HG03135 (cell line): ENCODE results near the gene CADM2.

Experiments
- ATAC-seq: cut with Tn5 transposase; IDR thresholded peaks from one replicate; pipeline ENCODE4 v1.9.1; 2021; ENCODE audit warnings: mild to moderate bottlenecking, moderate library complexity; ENCODE audit not compliant: unreplicated experiment

Gene CADM2

DNA sequence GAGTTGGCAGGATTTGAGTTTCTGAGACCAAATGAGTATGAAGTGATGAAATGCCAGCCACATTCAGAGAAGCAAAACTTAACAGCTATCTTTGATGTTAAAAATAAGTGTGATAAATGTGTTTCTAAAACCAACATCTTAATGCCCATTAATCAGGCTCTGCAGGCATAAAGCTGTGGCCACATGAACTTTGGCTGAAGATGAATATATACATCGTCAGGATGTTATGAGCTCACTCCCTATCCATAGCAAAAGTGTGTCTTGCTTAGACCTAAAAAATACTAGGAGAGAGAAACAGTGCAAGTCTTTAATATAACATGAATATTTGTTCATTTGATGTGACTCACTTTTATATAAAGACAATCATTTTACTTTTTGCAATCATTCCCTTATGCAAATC lies 218.0 kb downstream of the CADM2 start:
- no peak for ATAC-seq

DNA sequence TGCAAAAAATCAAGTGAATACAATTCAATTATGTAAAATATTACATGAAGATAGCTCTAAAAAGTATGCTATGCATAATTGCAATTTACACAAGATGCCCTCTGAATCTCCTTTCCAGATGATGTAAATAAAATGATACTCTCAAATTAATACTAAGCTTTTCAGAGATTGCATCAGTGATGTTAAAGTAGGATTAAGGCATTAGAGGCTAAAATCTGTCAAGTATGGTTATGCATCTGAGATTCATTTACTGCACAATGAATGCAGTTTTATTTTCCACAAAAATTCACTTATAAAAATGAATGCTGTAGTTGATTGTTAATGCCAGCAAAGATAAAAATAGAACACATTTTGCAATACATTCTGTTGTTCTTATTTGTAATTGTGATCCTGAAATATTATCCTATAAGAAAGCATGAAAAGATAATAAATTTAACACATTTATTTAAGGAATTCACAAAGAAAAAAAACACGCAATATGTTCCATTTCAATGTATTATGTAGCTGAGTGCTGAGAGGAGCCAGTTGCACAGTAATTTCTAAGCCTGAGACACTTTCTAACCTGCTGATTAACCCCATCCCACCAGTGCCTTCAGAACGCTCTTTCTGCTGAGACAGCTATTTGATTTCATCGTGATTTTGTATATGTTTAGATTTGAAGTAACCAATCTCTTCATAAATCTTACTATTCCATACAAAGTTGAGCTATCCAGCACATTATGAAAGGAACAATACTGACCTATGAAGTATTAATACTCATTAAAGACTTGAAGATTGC lies 224.4 kb downstream of the CADM2 start:
- no peak for ATAC-seq

DNA sequence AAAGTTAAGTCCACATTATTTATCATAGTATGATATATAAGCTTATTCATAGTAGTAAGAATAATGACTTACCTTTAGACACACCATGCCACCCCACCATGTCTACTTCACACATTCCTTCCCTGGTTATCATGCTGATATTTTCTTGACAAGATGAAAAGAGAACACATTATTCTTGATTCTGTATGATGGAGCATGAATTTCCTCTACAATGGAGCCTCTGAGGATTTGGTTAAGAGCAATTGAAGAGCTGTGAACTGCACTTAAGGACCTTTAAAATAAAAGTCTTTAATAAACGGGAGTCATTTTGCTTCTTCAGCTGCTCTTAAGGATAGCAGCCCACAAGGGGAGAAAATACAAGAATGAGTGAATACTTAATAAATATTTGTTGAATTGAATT lies 226.7 kb downstream of the CADM2 start:
- no peak for ATAC-seq

DNA sequence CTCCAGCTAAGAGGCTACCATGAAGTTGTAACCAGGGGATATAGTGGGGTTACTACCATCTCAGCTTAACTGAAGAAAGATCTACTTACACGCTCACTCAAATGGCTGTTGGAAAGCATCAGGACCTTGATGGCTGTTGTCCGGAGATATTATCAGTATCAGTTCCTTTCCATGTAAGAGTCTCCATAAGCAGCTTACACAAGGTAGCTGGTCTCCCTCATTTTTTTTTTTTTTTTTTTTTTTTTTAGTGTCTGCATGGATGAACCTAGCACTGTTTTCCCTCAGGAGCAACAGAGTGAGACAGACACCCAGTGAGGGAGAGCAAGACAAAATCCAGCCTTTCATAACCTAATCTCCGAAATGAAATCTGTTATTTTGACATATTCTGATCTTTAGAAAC lies 230.9 kb downstream of the CADM2 start:
- no peak for ATAC-seq

DNA sequence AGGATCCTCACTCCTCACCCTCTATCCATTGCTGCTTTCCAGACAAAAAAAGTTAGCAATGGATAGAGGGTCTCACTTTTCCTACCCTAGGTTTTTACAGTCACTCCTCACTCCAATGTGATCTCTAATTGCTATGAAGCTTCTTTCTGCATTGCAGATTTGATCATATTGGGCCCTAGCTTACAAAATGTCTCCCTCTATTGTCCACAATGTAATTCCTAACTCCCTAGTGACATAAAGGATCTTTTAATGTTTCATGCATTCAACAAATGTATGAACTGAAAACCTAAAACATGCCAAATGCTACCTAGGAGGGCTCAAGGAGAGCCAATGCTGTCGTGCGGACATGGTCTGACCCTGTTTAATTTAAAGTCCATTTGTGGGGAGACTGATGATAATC lies 234.8 kb downstream of the CADM2 start:
- ATAC-seq: no peak

DNA sequence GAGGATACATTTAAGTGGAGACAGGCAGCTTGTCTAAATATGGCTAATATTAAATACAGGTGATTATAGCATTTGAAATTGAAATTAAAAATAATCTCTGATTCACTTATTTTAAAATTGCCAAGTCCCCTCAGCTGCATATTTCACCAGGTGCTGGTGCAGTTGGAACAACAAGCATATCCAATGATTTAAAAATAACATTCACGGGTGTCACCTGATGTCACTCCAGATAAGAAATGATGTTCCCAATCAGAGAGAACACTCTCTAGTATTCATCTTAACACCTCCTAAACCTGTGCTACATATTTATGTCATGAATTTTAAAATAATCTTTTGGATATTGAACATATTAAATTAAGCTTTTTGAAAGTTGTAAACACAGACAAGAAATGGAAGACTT lies 249.9 kb downstream of the CADM2 start:
- no peak for ATAC-seq

DNA sequence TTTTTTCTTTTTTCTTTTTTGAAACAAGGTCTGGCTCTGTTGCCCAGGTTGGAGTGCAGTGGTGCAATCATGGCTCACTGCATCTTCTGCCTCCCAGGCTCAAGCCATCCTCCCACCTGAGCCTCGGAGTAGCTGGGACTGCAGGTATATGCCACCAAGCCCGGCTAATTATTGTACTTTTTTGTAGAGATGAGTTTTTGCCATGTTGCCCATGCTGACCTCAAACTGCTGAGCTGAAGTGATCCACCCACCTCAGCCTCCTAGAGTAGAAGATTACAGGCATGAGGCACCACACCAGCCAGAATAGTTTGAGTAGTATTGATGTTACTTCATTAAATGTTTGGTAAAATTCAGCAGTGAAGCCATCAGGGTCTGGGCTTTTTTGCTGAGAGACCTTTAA lies 251.8 kb downstream of the CADM2 start:
- no peak for ATAC-seq

DNA sequence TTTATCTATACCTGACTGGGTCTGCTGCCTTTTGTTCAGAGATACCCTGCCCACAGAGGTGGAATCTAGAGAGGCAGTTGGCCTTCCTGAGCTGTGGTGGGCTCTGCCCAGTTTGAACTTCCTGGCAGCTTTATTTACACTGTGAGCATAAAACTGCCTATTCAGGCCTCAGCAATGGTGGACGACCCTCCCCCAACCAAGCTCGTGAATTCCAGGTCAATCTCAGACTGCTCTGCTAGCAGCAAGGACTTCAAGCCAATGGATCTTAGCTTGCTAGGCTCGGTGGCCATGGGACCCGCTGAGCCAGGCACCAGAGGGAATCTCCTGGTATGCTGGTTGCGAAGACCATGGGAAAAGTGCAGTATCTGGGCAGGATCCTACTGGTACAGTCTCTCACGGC lies 270.2 kb downstream of the CADM2 start:
- no peak for ATAC-seq

DNA sequence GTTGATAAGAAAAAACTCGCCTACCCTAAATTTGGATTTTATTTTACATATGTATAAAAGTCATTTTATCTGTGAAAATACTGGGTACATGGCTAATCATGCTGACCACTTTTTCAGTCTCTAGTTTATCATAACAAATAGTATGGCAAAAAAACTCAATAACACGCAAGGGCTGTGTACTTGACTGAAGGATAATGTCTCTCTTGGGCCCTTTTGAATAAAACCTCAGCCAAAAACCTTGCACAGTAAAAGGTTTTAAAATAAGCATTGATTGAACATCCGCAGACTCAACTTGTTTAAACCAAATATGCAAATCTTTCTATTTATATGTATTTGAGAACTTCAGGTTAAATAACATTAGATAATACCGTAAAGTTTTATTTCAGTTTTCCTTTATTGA lies 285.3 kb downstream of the CADM2 start:
- ATAC-seq: no peak

DNA sequence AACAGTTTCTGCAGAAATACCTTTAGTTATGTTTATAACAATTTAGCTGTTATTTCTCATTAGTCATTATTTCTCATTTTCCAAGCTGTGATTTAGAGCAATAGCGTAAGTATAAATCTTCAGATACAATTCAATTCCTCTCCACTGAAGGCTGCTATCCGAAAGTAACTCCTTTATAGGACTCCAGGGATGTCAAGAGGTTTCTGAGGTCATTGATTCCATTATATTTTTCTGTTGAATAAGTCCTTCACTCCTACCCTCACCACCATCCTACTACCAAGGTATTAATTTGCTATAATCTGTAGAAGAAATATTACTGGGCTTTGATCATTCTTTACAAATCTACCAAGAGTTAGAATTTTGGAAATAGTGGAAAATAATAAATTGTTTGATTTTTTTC lies 285.7 kb downstream of the CADM2 start:
- no peak for ATAC-seq

DNA sequence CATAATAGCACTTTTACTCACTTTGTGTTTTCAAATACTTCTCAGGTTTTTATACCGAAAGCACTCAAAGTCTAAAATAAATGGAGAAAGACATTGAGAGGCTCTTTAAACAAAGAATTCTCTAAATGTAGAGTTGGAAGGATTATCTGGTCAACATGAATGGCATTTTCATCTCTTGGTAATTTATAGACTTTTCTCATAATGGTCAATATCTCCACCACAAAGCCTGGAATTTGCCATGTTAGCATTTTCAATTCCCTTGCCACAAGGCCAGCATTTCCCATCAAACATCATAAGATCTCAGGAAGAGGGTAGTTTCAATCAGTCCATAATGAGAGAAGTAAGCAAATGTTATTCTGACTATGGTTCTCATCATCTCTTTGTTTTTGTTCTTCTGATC lies 293.0 kb downstream of the CADM2 start:
- no peak for ATAC-seq

DNA sequence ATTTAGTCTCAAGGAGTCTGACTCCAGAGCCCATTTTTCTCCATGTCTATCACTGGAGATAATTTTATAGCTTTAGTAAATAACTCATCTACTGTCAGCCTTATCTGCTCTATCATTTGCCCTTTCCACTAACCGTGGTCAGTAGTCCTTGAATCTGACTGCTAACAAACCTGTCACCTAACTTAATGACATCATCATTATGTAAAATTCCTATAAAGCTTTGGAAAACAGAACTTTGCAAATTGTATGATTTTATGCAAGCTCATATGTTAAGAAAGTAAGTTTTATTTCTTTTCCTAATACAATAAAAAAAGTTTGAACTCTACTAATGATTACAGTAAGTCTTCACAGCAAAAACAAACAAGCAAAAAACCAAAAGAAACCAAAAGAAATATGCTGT lies 293.9 kb downstream of the CADM2 start:
- no peak for ATAC-seq

DNA sequence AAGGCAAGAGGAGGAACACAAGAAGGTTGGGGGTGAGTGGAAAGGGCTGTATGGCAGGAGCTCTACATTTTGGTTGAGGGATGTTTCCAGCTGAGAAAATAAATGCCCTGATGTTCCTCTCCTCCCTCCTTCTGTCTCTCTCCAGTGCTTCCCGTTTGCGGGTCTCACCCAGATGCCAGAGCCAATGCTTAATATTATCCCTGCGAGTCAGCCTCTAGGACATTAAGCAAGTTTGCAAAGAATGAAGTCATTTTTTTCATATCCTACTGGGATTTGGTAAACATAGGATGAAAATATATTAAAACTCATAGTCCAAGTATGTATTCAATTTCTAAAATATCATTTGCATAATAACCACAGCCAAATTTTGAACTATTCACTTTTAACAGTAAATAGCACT lies 295.9 kb downstream of the CADM2 start:
- no peak for ATAC-seq

DNA sequence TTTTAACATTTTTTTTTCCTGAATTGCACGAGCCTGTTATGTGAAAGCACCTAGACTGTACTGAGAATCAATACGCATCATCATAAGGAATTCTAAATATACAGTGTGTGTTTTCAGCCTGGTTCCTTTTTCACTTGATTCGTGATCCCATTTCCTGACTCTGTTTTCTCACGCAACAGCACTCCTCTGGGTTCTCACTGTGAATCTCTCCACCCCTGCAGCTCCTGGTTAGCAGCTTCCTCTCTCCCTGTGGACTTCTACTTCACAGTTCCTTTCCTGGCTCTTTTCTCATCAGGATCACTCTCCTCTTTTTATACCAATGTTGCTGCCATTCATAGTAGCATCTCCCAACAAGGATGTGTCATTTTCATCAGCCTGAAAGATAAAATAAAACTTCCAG lies 297.2 kb downstream of the CADM2 start:
- ATAC-seq: no peak

DNA sequence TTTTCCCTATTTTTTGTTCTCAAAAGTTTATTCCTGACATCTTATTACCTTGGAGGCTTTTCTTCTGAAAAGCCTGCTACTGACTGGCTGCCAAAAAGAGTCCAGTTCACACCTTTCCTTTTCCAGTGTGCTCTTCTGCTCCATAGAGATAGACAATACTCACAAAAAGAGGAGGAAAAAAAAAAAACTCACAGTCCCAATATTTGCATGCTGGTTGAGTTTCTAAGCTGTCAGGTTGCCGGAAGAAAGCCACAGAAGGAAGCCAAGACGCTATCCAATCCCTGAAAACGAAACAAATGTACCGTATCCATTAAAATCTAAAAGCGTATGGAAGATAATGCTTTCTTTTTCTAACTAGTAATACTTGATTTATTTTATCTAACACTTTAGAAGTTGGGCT lies 299.5 kb downstream of the CADM2 start:
- no peak for ATAC-seq

DNA sequence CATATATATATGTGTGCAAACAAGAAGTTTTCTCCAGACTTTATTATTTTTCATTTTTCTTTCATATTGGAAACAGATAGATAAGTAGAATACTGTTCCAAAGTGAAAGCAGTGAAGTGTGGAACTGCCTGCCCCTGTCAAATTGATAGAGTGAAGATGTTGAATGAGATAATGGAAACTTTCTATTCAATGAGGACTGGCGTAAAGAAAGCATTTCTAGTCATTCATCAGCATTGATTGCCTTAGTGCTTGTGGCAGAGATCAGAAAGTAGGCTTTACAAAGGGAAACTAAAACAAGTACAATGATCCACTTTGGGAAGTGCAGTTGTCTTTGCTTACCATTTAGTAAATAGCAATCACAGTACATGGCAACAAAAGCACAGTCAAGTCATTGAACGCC lies 300.0 kb downstream of the CADM2 start:
- ATAC-seq: no peak

DNA sequence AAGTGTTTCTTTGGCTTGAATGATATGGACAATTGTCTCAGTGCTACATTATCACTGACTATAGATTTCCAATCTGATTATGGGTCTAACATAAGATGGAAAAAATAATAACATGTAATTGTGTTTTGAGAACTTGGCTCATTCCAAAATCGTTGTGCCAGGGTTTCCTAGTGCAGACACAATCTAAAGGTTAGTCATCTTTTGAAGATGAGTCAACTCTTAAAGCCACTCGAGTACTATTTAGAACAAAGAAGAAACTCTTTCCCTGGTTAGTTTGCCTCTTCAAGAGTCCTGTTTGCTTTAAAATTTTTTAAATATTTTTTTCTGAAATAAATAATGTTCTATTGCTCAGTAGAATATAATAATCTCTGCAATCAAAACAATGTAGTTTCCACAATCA lies 301.0 kb downstream of the CADM2 start:
- ATAC-seq: no peak

DNA sequence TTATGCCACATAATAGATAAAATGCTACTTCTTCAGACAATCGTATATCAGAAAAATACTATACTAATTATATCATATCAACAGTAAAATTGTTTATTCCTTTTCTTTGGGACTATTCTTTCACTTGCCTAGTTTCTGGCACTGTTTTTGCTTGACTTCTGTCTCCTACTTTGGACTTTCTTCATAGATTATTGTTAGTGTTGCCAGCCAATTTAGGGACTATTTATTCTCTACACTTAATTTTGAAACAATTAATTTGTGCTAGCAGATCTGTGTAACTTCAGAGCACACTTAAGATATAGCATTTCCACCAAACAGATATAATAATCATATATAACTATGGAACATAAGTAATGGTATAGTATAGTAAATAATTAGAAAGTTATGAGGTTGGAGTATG lies 305.6 kb downstream of the CADM2 start:
- no peak for ATAC-seq

DNA sequence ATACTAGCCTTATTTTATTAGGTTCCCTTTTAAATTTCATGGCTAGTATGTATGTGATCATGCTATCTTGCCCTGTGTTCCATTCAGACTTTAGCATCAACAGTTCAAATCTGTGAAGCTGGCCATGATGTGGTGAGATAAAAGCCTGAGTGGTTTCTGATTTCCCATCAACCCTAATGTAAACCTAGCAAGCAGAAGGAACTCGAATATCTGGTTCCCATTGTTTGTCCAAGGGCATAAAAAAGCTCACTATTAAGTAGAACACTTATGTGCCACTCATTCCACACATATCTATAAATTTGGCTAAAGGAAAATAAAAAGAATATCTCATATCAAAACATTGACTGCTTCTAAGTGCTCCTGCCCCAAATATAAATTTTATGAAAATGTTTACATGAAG lies 311.7 kb downstream of the CADM2 start:
- no peak for ATAC-seq

DNA sequence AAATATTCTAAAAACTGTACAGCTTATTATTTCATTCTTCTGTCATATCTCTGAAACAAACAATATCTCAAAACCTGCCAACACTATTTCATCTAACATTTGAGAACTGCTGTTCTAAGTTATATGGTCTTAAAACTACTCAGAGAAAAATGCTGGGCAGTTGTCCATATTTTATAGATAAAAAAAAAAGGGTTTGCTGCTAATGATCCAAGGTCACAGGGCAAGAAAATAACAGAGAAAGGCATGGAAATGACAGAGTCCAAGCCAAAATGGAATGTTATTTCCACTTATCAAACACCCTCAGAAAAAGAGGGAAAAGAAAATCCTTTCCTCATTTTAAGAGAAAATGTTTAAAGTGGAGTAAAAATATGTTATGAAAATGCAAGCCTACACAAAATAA lies 313.1 kb downstream of the CADM2 start:
- no peak for ATAC-seq

DNA sequence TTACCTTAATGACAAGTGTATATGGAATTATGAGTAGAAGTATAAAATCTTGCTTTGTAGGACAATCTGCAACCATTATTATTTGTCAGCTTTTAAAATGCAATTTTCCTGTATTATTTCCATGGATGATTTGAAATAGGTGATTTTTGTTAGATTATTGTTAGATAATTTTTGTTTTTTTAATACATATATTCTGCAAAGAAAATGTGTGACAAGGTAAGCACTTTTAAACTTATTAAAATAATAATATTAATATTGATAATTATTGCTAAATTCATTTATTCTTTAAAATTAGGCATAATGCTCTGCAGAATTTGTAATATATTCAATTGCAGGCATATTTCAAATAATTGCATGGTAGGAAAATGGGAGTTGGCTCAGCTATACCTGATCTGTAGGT lies 329.5 kb downstream of the CADM2 start:
- ATAC-seq: no peak

DNA sequence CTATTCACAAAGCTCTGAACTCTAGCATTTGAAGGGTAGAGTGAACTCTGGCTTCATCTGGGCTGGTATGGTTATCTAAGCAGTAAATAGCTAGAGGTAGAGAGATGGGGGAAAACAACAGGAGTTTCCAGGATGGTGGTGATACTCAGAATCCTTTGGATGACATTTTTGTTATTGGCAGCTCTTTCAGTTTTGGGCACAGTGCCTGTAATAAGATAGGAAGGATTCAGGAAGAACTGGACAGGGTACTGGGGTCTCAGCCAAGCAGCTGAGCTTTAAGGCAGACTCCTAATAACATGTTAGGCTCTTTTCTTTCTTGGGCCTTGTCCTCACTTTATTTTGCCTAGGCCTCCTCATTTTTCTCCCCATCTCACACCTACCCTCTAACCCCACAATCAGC lies 338.5 kb downstream of the CADM2 start:
- ATAC-seq: no peak

DNA sequence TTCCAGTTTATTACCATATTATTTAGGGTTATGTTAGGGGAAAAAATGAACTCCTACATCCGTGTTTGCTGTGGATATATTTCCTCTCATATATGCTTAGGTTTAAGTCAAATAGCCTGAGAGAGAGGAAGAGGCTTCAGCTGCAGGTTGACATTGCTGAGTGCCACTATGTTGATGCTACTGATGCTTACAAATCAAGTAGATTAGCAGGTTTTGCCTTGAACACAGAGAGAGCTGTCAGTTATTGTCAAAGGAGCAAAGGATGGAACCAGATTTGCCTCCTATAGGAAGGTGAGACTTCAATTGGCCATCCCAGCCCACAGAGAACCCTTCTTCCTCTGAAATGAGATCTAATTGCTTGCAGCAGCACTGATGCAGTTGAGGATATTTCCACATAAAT lies 339.2 kb downstream of the CADM2 start:
- ATAC-seq: no peak
